Suprapubic skin (tissue), 4 donors: ENCODE results near the gene LOXL3.

Experiments
- POLR2A ChIP-seq, 2 donors: fragments of 450-650 bp; IDR thresholded peaks; one replicate each; pipeline ENCODE4 v1.6.1; 2017; ENCODE audit warnings: antibody characterized with exemption in 2 of 2, mild to moderate bottlenecking in 2 of 2, moderate library complexity in 2 of 2
- POLR2AphosphoS5 ChIP-seq, 3 donors: sonication (generic); formaldehyde crosslinking; IDR thresholded peaks; one replicate each; pipeline ENCODE4 v1.6.1; 2017; ENCODE audit warnings: antibody characterized with exemption in 3 of 3

DNA sequence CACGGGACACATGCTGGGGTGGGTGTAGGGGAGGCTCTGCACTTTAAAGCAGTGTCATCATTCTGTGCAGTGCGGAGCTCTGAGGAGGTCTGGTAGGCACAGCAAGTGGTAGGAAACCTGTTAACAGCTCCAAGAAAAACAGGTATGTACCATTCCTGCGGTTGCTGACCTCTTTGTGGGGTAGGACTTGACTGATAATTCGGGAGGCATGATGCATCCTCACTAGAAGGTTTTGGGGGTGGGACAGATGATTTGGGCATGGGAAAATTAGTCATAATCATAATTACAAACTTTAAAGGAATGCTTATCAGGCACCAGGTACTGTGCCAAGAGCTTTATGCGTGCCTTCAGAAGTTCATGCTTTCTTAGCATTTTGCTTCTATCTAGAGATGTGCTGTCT lies 10.5 kb upstream of the LOXL3 start:
- no peak for TF ChIP-seq POLR2AphosphoS5 (IDR thresholded peaks at IDR 0.05)
- TF ChIP-seq POLR2A (IDR thresholded peaks at IDR 0.05): no peak
